Loucy (cell line): ENCODE results near the gene SH3RF2.

ENCODE experiments used
- H2AFZ ChIP-seq: fragments of 200-600 bp; sonication (generic); 2 replicates; pipeline ENCODE4 v1.6.0; 2016; ENCODE audit warnings: antibody characterized with exemption, mild to moderate bottlenecking, low read length, moderate library complexity
- H3F3A ChIP-seq: fragments of 200-600 bp; 2 replicates; pipeline ENCODE4 v1.6.0; 2016; ENCODE audit warnings: antibody characterized with exemption, low read depth, mild to moderate bottlenecking
- H3K27me3 ChIP-seq: fragments of 200-600 bp; sonication (generic); 2 replicates; pipeline ENCODE4 v1.6.1; 2014; ENCODE audit warnings: low read length, mild to moderate bottlenecking; ENCODE audit not compliant: insufficient read depth, poor library complexity, severe bottlenecking
- H3K36me3 ChIP-seq: fragments of 200-600 bp; sonication (generic); 2 replicates; pipeline ENCODE4 v1.6.1; 2016; ENCODE audit warnings: low read length; ENCODE audit not compliant: insufficient read depth
- H3K4me1 ChIP-seq: fragments of 200-600 bp; sonication (generic); 2 replicates; pipeline ENCODE4 v1.5.1; 2014; ENCODE audit warnings: low read length, mild to moderate bottlenecking; ENCODE audit not compliant: insufficient read depth, poor library complexity, severe bottlenecking
- H3K4me2 ChIP-seq: fragments of 200-600 bp; sonication (generic); 2 replicates; pipeline ENCODE4 v1.6.0; 2014; ENCODE audit warnings: antibody characterized with exemption, low read length, low read depth, mild to moderate bottlenecking; ENCODE audit not compliant: poor library complexity, severe bottlenecking
- H3K4me3 ChIP-seq: fragments of 200-600 bp; sonication (generic); 2 replicates; pipeline ENCODE4 v1.5.1; 2014; ENCODE audit warnings: low read length, mild to moderate bottlenecking, mixed read lengths; ENCODE audit not compliant: poor library complexity, severe bottlenecking
- H3K79me2 ChIP-seq: fragments of 200-600 bp; sonication (generic); 2 replicates; pipeline ENCODE4 v1.6.1; 2014; ENCODE audit warnings: low read length; ENCODE audit not compliant: insufficient read depth
- H3K9ac ChIP-seq: fragments of 200-600 bp; sonication (generic); 2 replicates; pipeline ENCODE4 v1.6.0; 2014; ENCODE audit warnings: mild to moderate bottlenecking, low read depth, low read length, moderate library complexity; ENCODE audit not compliant: poor library complexity, severe bottlenecking
- H3K9me2 ChIP-seq: fragments of 200-600 bp; sonication (generic); replicated peaks from 2 replicates; pipeline ENCODE4 v1.6.1; 2016; ENCODE audit warnings: low read depth, low read length, mixed read lengths
- H3K9me3 ChIP-seq: fragments of 200-600 bp; sonication (generic); 2 replicates; pipeline ENCODE4 v1.6.1; 2014; ENCODE audit warnings: mild to moderate bottlenecking, antibody characterized with exemption, low read length, low read depth; ENCODE audit not compliant: insufficient read depth
- H4K20me1 ChIP-seq: fragments of 200-600 bp; sonication (generic); 2 replicates; pipeline ENCODE4 v1.6.0; 2014; ENCODE audit warnings: antibody characterized with exemption, low read length, mild to moderate bottlenecking; ENCODE audit not compliant: insufficient read depth, poor library complexity, severe bottlenecking
- EZH2phosphoT487 ChIP-seq: fragments of 200-600 bp; IDR thresholded peaks from 2 replicates; pipeline ENCODE4 v1.6.1; 2018; ENCODE audit warnings: antibody characterized with exemption, mild to moderate bottlenecking, moderate library complexity, borderline replicate concordance
- TF ChIP-seq, protein P1 (sequence below): fragments of 200-600 bp; sonication (generic); conservative IDR thresholded peaks from 2 replicates; pipeline ENCODE4 v1.5.1; 2014; ENCODE audit warnings: mild to moderate bottlenecking, antibody characterized with exemption, low read length

Gene SH3RF2, protein sequence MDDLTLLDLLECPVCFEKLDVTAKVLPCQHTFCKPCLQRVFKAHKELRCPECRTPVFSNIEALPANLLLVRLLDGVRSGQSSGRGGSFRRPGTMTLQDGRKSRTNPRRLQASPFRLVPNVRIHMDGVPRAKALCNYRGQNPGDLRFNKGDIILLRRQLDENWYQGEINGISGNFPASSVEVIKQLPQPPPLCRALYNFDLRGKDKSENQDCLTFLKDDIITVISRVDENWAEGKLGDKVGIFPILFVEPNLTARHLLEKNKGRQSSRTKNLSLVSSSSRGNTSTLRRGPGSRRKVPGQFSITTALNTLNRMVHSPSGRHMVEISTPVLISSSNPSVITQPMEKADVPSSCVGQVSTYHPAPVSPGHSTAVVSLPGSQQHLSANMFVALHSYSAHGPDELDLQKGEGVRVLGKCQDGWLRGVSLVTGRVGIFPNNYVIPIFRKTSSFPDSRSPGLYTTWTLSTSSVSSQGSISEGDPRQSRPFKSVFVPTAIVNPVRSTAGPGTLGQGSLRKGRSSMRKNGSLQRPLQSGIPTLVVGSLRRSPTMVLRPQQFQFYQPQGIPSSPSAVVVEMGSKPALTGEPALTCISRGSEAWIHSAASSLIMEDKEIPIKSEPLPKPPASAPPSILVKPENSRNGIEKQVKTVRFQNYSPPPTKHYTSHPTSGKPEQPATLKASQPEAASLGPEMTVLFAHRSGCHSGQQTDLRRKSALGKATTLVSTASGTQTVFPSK

DNA sequence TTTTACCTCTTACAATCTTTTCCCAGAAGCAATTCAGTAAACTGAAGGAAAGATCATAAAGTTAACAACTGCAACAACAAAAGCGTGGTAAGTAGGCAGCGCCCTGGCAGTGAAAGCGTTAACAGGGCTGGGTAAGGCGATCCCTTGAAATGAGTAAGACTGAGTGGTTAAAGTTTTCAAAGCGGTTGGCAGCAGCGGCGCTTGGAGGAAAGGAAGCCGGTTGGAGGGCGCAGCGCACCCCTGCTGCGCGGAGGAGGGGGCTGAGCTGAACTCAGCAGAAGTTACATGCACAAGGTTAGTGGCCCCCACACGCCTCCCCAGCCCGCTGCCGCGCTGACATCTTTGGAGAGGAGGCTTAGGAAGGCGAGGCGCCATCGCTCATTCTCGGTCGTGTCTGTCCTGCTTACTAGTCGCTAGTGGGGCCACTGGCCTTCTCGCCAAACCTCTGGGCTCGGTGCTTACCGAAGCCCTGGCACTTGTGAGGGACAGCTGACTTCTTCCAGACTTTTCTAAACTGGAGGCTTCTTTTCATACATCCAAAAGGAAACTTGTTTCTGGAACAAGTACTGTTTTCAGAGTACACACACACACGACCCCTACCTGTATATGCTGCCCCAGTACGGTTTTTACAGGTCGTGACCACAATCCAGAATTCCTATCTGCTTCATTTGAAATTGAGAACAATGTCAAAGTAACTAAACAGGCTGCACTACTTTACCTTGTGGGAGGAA lies at the start of gene SH3RF2:
SH3RF2 (plus strand) TSS at position 178 of the 731 bp plus-strand sequence. CDS start 1,351 bp downstream, outside the sequence.
- no peaks in the 10 kb centered on the region for H3F3A ChIP-seq
- no peaks in the 10 kb centered on the region for H3K79me2 ChIP-seq
- peak within 1 kb of the TSS; percentile 60 for H3K9ac ChIP-seq
- TF ChIP-seq, protein P1, sequence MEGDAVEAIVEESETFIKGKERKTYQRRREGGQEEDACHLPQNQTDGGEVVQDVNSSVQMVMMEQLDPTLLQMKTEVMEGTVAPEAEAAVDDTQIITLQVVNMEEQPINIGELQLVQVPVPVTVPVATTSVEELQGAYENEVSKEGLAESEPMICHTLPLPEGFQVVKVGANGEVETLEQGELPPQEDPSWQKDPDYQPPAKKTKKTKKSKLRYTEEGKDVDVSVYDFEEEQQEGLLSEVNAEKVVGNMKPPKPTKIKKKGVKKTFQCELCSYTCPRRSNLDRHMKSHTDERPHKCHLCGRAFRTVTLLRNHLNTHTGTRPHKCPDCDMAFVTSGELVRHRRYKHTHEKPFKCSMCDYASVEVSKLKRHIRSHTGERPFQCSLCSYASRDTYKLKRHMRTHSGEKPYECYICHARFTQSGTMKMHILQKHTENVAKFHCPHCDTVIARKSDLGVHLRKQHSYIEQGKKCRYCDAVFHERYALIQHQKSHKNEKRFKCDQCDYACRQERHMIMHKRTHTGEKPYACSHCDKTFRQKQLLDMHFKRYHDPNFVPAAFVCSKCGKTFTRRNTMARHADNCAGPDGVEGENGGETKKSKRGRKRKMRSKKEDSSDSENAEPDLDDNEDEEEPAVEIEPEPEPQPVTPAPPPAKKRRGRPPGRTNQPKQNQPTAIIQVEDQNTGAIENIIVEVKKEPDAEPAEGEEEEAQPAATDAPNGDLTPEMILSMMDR: no peak
- TF ChIP-seq EZH2phosphoT487: no peak
- H3K4me3 ChIP-seq: peak within 1 kb of the TSS; percentile 66
- H3K4me2 ChIP-seq: peak within 1 kb of the TSS; percentile 70
- H3K27me3 ChIP-seq: no peaks in the 10 kb centered on the region
- H2AFZ ChIP-seq: peak within 1 kb of the TSS; percentile 88
- peaks cover 30% of the 10 kb centered on the region for H3K4me1 ChIP-seq
- no peaks in the 10 kb centered on the region for H3K36me3 ChIP-seq
- H3K9me3 ChIP-seq: no peaks in the 10 kb centered on the region
- no peaks in the 10 kb centered on the region for H4K20me1 ChIP-seq
- H3K9me2 ChIP-seq: no peaks in the 10 kb centered on the region

DNA sequence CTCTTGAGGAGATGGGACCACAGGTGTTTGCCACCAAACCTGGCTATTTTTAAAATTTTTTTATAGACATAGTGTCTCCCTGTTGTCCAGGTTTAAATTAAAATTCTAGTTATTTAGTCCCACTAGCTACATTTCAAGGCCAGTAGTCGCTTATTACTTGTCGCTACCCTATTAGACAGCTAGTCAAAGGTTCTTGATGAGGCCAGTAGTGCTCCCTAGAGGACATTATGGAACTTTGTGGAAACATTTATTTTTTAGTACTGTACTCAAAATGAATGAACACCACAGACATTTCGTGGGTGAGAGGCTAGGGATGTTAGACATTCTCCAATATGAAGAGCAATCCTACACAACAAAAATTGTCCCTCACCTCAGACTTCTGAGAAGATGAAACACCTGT lies 49.2 kb upstream of the SH3RF2 start:
- no peaks in the 10 kb centered on the region for H3F3A ChIP-seq
- H3K36me3 ChIP-seq: no peaks in the 10 kb centered on the region
- H2AFZ ChIP-seq: no peak overlapping the region
- H4K20me1 ChIP-seq: no peaks in the 10 kb centered on the region
- no peaks in the 10 kb centered on the region for H3K79me2 ChIP-seq
- no peaks in the 10 kb centered on the region for H3K9me3 ChIP-seq
- H3K4me1 ChIP-seq: no peaks in the 10 kb centered on the region
- no peak overlapping the region for H3K4me2 ChIP-seq
- TF ChIP-seq, protein P1: peak; percentile 30
- TF ChIP-seq EZH2phosphoT487: no peak
- no peaks in the 10 kb centered on the region for H3K27me3 ChIP-seq
- H3K9ac ChIP-seq: no peak overlapping the region
- no peaks in the 10 kb centered on the region for H3K9me2 ChIP-seq
- no peak overlapping the region for H3K4me3 ChIP-seq

DNA sequence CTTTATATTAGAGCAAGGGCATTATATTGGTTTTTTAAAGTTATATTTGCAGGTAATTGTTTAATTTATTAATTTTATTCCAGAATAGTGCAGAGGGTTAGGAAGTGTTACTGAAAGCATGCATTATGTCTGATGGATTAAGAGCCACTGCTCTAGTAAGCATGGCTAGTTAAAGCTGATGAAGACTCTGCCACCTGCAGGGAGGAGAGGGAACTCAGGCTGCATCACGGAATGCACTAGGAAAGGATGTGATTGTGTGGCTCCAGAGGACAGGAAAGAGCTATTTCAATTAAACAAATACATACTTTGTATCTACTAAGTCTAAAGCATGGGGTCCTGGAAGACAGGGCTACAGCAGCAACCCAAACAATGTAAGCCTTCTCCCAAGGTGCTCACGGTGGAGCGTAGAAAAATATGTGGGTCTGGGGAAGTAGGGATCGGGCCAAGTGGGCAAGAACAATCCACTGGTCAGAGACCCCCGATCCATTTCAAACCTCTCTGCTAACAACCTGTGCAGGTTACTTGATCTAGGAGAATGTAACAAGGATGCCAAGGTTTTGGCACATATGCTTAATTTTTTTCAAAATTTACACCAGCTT lies 48.3 kb upstream of the SH3RF2 start:
- Histone ChIP-seq H3K9ac (no peak overlapping the region), H3K9me3 (no peaks in the 10 kb centered on the region), H2AFZ (no peak overlapping the region), H3F3A (no peaks in the 10 kb centered on the region), H3K36me3 (no peaks in the 10 kb centered on the region), H3K27me3 (no peaks in the 10 kb centered on the region), H3K9me2 (no peaks in the 10 kb centered on the region), H3K79me2 (no peaks in the 10 kb centered on the region), H3K4me2 (no peak overlapping the region), H3K4me1 (no peaks in the 10 kb centered on the region), H3K4me3 (no peak overlapping the region), H4K20me1 (no peaks in the 10 kb centered on the region)
- no peak for TF ChIP-seq EZH2phosphoT487
- TF ChIP-seq, protein P1: peak; percentile 83
